ENCODE data around the gene MED12L. TPM values are rescaled to one million over a fixed set of nuclear protein-coding genes. Genes with fewer than 3 reads are reported as not detected.
A peak's percentile ranks its signal among the peaks of the same experiment; 100 is the strongest.

Gene MED12L
- total and polyA plus RNA-seq, 10 of the 15 experiments (the other 5 are each of a cell fraction or from before 2014, with no cell fraction given), result 0.01 to 0.06 (median 0.03) TPM; not detected in 2

DNA sequence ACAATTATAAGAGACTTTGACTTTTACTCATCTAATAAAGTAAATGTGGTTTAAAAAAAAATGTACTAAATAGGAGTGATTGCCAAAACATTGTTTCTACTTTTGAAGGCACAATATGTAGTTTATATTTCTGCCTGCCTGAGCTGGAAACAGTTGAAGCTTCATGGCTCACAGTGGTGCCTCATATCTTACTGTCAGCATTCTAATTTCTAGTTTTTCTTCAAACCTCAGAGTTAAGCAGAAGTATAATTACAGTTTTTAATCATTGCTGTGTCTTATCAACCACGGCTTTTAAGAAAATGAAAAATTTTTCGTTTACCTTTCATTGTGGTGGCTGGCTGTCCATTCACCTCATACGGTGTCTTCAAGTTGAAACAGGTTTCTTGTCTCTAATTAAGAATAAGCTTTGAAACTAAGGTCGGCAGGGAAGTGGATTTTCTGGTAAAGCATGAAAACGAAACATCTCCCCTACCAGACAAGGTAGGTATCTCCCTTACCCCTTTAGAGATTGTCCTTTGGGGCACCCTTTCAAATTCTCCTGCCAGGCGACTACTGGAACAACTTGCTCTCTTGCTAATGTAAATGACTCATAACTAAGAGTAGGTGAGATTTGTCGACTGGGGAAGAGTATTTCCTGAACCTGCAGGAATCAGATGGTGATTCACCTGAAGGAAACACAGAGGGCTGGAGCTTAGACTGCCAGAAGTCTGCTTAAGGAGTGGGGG lies 231.0 kb downstream of the MED12L start, which contains the start of gene GPR87:
Gene GPR87 (minus strand): TSS at position 554 of the 725 bp plus-strand sequence. CDS start 16,720 bp downstream, outside the sequence.
- RAD21 ChIA-PET (ENCODE audit: unreplicated experiment), result no interaction called here
- no peak for TF ChIP-seq YBX1 (IDR thresholded peaks at IDR 0.05)
- TF ChIP-seq NFIC (IDR thresholded peaks at IDR 0.05; ENCODE audit: low read depth, low read length), result no peak
- no peak for TF ChIP-seq NFYA (IDR thresholded peaks at IDR 0.05; ENCODE audit: borderline replicate concordance, low read depth, low read length)
- no peak for TF ChIP-seq TCF12 (IDR thresholded peaks at IDR 0.05; ENCODE audit: low read depth, low read length)
- TF ChIP-seq HCFC1 (IDR thresholded peaks at IDR 0.05; ENCODE audit: low read length), result no peak
- TF ChIP-seq NRF1 (conservative IDR thresholded peaks at IDR 0.05; ENCODE audit: low read depth, low read length), result no peak
- no peak for TF ChIP-seq CBFB (IDR thresholded peaks at IDR 0.05; ENCODE audit: low read depth)
- TF ChIP-seq SUZ12 (IDR thresholded peaks at IDR 0.05; ENCODE audit: unreplicated experiment), result no peak
- TF ChIP-seq YY1 (IDR thresholded peaks at IDR 0.05; ENCODE audit: low read depth, low read length), result no peak
- TF ChIP-seq, protein P1, sequence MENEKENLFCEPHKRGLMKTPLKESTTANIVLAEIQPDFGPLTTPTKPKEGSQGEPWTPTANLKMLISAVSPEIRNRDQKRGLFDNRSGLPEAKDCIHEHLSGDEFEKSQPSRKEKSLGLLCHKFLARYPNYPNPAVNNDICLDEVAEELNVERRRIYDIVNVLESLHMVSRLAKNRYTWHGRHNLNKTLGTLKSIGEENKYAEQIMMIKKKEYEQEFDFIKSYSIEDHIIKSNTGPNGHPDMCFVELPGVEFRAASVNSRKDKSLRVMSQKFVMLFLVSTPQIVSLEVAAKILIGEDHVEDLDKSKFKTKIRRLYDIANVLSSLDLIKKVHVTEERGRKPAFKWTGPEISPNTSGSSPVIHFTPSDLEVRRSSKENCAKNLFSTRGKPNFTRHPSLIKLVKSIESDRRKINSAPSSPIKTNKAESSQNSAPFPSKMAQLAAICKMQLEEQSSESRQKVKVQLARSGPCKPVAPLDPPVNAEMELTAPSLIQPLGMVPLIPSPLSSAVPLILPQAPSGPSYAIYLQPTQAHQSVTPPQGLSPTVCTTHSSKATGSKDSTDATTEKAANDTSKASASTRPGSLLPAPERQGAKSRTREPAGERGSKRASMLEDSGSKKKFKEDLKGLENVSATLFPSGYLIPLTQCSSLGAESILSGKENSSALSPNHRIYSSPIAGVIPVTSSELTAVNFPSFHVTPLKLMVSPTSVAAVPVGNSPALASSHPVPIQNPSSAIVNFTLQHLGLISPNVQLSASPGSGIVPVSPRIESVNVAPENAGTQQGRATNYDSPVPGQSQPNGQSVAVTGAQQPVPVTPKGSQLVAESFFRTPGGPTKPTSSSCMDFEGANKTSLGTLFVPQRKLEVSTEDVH (IDR thresholded peaks at IDR 0.05; ENCODE audit: low read depth, partially characterized antibody), result no peak
- TF ChIP-seq, protein P2, sequence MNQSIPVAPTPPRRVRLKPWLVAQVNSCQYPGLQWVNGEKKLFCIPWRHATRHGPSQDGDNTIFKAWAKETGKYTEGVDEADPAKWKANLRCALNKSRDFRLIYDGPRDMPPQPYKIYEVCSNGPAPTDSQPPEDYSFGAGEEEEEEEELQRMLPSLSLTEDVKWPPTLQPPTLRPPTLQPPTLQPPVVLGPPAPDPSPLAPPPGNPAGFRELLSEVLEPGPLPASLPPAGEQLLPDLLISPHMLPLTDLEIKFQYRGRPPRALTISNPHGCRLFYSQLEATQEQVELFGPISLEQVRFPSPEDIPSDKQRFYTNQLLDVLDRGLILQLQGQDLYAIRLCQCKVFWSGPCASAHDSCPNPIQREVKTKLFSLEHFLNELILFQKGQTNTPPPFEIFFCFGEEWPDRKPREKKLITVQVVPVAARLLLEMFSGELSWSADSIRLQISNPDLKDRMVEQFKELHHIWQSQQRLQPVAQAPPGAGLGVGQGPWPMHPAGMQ (IDR thresholded peaks at IDR 0.05; ENCODE audit: borderline replicate concordance), result no peak
- TF ChIP-seq SIX5 (IDR thresholded peaks at IDR 0.05; ENCODE audit: low read depth, low read length, severe bottlenecking), result no peak
- TF ChIP-seq, protein P3, sequence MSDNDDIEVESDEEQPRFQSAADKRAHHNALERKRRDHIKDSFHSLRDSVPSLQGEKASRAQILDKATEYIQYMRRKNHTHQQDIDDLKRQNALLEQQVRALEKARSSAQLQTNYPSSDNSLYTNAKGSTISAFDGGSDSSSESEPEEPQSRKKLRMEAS (IDR thresholded peaks at IDR 0.05; ENCODE audit: low read depth, low read length), result no peak
- TF ChIP-seq PAX8 (IDR thresholded peaks at IDR 0.05), result no peak
- TF ChIP-seq ASH2L (IDR thresholded peaks at IDR 0.05; ENCODE audit: borderline replicate concordance, low read depth), result no peak
- no peak for TF ChIP-seq FOXM1 (IDR thresholded peaks at IDR 0.05; ENCODE audit: low read depth, low read length)
- FAIRE-seq (no peak), DNase-seq (ENCODE audit: low read depth, low spot score) (no peak), ATAC-seq (peak; percentile 84)
- intact Hi-C loops (cut with micrococcal nuclease; ENCODE audit: unreplicated experiment) (no loop called here), in situ Hi-C loops (cut with MboI) (no loop called here)
- Histone ChIP-seq H3K36me3 (ENCODE audit: control insufficient read depth in 2 of 2, insufficient read depth in 2 of 2, low read length in 1 of 2) (no peaks in the 10 kb centered on the region), H3K27me3 (replicated peaks in 1 of 2; ENCODE audit: control insufficient read depth in 2 of 2, insufficient read depth in 2 of 2, low read length in 1 of 2) (no peaks in the 10 kb centered on the region; a peak in 1 of 4 replicates), H3K9me3 (replicated peaks; ENCODE audit: control insufficient read depth, insufficient read depth, low read length) (no peaks in the 10 kb centered on the region), H3K27ac (ENCODE audit: control insufficient read depth, insufficient read depth) (no peak within 1 kb of the TSS), H3K79me2 (ENCODE audit: control insufficient read depth, insufficient read depth, low read length) (no peaks in the 10 kb centered on the region), H3K4me2 (ENCODE audit: control insufficient read depth, insufficient read depth) (no peak within 1 kb of the TSS), H2AFZ (ENCODE audit: control insufficient read depth, low read depth, low read length) (no peak within 1 kb of the TSS), H4K20me1 (ENCODE audit: control insufficient read depth, insufficient read depth) (no peaks in the 10 kb centered on the region), H3K4me1 (ENCODE audit: control insufficient read depth, insufficient read depth, low read length) (no peaks in the 10 kb centered on the region), H3K4me3 (no peak within 1 kb of the TSS), H3K9ac (ENCODE audit: control insufficient read depth, insufficient read depth, low read length) (no peak within 1 kb of the TSS)
- WGBS (ENCODE audit: insufficient coverage, insufficient replicate concordance, low lambda C conversion rate, missing lambda C conversion rate), result 0% methylated on average over 7 of the region's 7 CpGs
- POLR2A ChIA-PET, result no interaction called here
- no TSS peak for BruUV-seq (replicated peaks)
- CTCF ChIA-PET, result interaction anchor here (1.2 kb wide), 1 partner anchor 11 kb away, joined by 3 read pairs; no protein-coding TSS in a partner anchor
- SMC1A ChIA-PET (ENCODE audit: uncharacterized antibody, unreplicated experiment), result no interaction called here

Data from GM12878 (cell line).